GM18526 (cell line): Measurements from ENCODE around the gene PAF1.

ENCODE experiments used
- POLR2A ChIP-seq: IDR thresholded peaks from 3 replicates; pipeline ENCODE4 v1.6.1; 2011; ENCODE audit not compliant: insufficient read length; ENCODE audit errors: extremely low read depth

Gene PAF1

GRCh38 chr19:39362682-39363657, 27.9 kb downstream of the PAF1 start:
- no peak for TF ChIP-seq POLR2A

DNA sequence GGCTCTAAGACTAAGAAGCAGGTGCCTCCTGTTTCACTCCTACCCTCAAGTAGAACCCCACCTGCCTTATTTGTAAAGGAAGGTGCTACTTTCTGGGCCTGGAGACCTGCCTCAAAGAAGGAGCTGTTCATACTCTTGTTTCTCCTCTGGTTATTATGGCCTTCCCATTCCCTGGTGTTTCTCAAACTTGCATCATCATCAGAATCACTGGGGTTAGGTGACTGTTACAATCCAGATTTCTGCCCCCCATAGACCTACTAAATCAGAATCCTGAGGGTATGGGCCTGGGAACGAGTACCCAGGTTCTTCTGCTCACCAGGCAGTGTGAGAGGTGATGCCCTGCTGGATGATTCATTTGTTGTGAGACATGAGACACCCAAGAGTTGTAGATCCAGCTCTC, 30.3 kb downstream of the PAF1 start:
- TF ChIP-seq POLR2A = no peak

DNA sequence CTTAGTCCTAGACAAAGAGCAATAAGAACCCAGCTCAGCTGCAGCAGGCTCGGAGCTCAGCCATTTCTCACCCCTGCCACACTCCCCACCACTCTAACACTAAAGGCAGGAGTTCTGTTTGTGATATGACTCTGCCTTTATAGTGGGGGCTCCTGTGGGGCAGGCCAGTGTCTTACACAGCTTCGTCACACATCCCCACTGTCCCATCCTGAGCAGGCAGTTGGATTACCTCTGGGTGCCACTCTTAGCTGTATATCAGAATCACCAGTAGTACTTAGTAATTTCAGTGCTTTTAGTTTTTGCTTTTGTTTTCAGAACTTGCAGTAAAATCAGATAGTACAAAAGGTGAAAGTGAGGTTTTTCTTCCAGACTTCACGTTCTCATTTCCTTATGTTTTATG, 31.9 kb downstream of the PAF1 start:
- no peak for TF ChIP-seq POLR2A

DNA sequence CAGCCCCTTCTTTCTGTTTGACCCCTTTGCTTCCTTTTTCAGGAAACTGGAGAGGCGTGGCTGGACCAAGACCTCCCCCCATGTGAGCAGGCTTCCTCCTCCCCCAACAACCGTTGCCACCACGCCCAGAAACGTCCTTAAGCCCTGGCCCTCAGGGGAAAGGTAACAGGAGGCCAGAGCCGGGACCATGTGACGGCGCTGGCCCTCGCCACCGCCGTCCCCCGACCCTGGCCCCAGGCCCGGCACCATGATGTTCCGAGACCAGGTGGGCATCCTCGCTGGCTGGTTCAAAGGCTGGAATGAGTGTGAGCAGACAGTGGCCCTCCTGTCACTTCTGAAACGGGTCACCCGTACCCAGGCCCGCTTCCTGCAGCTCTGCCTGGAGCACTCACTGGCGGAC, 34.3 kb downstream of the PAF1 start:
- no peak for TF ChIP-seq POLR2A

DNA sequence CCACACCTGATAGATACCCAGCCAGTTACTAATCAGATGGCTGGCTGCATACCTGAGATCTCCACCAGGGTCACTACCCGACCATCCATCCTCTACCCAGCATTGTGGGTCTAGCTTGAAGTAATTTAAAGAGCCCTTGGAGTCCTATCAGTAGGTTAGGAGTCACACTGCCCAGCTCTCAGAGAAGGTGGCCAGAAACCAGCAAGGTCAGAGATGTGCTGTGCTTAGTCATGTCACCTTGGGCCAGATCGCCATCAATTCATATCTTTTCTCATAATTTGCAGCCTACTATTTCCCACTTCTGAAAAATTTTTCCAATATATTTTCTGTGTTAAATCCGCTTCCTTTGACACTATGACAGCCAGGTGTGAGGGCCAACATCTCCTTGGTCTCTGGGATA, 34.8 kb downstream of the PAF1 start:
- no peak for TF ChIP-seq POLR2A

- no peak for TF ChIP-seq POLR2A
Measured at GRCh38 chr19:39355253-39355652, 35.7 kb downstream of the PAF1 start.

DNA sequence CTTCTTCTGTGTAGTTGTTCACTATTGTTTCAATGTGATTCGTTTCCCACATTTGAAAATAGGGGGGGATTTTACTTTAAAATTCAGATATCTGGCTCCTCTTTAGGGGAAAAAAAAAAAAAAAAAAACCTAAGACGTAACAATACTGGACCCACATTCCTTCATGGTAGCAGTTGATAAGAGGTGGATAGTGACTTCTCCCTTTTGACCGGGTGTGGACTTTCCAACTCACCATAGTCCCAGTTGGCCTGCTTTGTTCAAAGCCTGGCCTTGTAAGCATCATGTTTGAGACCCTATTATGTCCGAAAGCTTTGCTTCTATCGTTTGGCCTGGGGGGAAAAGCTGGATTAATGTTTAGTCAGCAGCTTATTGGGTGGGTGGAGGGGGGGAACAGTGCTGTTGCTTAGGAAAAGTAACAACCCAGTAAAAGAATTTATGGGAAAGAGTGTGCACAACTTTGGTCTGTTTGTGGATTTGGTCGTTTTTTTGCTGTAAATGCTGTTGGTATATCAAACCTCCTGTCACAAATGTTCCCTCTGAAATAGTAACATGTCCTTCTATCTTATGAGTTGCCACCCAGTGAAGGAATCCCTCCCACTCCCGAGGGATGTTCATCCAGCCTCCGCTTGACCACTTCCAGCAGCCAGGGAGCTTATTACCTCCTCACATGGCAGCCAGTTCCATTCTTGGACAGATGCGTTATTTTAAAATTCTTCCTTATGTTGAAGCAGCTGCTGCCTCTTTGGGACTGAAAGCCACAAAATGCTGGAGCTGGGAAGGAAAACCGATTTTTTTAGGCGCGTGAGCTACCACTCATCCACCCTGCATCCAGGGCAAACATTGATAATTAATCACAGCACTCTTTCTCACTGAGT, 38.3 kb downstream of the PAF1 start:
- no peak for TF ChIP-seq POLR2A

DNA sequence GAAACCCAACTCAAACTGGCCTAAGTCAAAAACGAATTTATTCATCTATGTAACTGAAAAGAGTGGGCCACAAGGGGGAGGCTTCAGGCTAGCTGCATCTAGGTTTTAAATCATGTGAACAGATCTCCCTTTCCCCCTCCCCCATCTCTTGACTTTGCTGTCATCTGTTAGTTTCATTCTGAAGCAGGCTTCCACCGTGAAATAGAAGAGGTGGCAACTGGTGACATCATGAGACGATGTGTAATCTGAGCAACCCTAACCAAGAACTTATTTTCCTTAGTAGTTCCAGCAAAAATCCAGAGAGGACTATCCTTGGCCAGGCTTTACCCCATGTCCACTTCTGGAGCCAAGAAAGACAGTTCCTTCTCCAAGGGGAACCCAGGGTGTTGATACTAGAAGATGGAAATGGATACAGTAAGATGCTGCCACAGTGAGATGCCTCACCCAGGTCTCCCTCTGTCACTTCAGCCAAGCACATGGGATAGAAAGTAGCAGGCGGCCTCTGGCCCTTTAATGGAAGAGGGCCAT, 39.3 kb downstream of the PAF1 start:
- no peak for TF ChIP-seq POLR2A

DNA sequence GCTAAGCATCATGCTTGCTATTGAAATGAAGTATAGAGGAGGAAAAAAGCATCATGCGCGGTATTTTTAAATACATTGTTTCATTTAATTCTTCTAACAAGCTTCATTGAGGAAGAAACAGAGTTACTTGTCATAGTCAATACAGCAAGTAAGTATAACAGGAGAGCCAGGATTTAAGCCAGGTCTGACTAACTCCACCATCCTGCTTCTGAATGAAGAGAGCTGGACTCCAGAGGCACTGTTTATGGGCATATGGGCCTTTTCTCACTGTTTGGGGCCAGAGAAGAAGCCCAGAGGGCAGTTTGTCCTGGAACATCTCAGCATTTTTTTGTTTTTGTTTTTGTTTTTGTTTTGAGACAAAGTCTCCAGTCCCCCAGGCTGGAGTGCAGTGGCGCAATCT, 40.8 kb downstream of the PAF1 start:
- no peak for TF ChIP-seq POLR2A

- no peak for TF ChIP-seq POLR2A
Measured at GRCh38 chr19:39349326-39349725, 41.6 kb downstream of the PAF1 start.

- no peak for TF ChIP-seq POLR2A
Measured at GRCh38 chr19:39347332-39348164, 43.4 kb downstream of the PAF1 start.

DNA sequence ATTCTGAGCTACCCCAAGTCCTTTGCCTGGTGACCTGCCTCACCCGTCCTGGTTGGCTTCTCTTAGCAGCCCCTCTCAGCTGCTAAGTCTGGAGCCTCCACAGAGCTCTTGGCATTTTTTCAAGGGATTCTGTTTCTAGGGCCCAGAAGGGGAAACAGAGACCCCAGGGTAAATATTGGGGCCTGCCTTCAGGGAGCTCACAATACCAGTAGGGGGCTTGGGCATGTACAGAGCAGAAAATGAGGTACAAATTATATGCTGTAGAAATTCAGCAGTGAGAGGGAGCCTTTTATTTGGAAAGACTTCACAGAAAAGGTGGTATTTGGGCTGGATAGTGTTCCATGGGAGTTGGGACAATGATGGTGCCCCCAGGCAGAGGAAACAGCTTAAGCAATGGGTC, 45.0 kb downstream of the PAF1 start:
- TF ChIP-seq POLR2A = no peak

DNA sequence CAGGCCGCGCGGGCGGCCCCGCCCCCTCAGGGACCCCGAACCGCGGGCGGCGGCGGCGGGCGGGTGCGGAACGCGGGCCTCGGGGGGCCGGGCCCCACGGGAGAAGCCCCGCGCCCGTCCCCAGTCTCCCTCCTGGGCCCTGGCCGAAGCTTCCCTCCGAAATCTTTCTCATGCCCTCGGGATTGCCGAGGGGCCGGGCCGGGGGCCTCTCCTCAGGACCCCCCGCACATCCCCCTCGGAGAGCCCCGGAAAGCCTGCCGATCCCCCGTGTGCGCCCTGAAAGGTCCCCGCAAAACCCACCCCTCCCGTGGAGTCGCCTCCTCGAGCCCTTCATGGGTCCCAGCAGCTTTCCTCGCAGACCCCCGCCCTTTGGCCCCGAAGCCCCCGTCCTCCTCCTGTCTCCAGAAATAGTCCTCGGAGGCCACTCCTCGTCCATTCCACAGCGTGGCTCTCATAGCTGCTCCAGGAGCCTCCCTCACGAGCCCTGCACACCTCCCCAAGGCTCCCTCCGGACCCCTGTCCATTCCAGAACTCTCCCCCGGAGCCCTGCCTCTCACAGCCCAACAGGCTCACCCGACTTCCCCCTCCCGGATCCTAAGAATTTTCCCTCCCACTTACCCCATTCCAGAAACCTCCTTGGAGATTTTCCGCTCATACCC, 48.1 kb downstream of the PAF1 start:
- no peak for TF ChIP-seq POLR2A

DNA sequence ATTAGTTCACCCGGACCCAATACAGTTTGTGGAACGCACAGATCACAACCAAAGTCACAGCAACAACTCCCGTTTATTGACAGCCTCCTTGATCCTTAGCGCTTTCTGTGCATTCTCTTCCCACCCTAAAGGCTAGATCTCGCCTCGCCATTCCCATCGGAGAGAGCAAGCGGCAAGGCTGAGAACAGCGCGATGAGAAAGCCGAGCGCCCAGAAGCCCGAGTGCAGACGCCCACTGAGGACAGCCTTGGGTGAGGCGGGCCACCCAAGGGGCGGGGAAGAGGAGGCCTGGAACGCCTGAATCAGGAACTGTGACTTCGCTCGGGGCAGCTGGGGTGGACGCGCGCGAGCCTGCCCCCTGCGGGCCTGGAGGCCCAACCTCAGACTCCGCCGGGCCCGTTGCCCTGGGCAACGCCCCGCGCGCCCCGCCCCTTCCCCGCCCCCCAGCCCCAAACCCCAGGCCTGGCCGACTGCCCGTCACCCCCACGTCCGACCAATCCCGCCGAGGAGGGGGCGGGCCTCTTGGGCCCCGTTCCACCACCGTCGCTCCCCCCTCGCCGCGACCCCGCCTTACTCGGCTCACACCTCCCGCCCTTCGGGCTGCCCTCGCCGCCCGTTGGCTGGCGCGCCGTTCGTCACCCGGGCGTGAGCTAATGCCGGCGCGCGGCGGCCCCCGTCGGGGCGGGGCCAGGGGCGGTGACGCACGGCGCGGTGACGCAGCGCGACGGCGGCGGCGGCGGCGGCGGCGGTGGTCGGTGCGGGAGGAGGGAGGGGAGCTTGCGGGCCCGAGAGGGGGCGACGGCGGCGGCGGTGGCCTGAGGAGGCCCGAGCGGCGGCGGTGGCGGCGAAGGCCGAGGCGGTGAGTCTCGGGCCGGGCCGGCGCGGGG, 48.9 kb downstream of the PAF1 start, which contains the start of gene SAMD4B:
Gene SAMD4B, plus strand, starts transcription at position 703 of the 886 bp plus-strand sequence. CDS start 14,473 bp downstream, outside the sequence.
- peak; percentile 95 for TF ChIP-seq POLR2A
